HG02852 (cell line): ENCODE measurements around the gene STAB1.

Source experiments
- ATAC-seq: cut with Tn5 transposase; IDR thresholded peaks from one replicate; pipeline ENCODE4 v1.9.1; 2021; ENCODE audit warnings: mild to moderate bottlenecking, moderate library complexity; ENCODE audit not compliant: unreplicated experiment

The STAB1 gene

GRCh38 chr3:52483577-52484381 lies 11.4 kb upstream of the STAB1 start:
- ATAC-seq, result no peak

- no peak for ATAC-seq
Measured at GRCh38 chr3:52484680-52485461, 10.3 kb upstream of the STAB1 start.

- no peak for ATAC-seq
Measured at GRCh38 chr3:52487050-52487787, 7.9 kb upstream of the STAB1 start.

GRCh38 chr3:52487788-52488691 lies 7.1 kb upstream of the STAB1 start:
- ATAC-seq, result no peak

- ATAC-seq, result no peak
Measured at GRCh38 chr3:52488746-52489145, 6.4 kb upstream of the STAB1 start.

GRCh38 chr3:52489453-52489852 lies 5.7 kb upstream of the STAB1 start:
- no peak for ATAC-seq

GRCh38 chr3:52490035-52490938 lies 4.9 kb upstream of the STAB1 start:
- no peak for ATAC-seq

- no peak for ATAC-seq
Measured at GRCh38 chr3:52490939-52491526, 4.1 kb upstream of the STAB1 start.

GRCh38 chr3:52492059-52492458 lies 3.1 kb upstream of the STAB1 start:
- no peak for ATAC-seq

GRCh38 chr3:52493232-52494017 lies 1.7 kb upstream of the STAB1 start:
- no peak for ATAC-seq

- no peak for ATAC-seq
Measured at GRCh38 chr3:52494445-52494844, 693 bp upstream of the STAB1 start.

GRCh38 chr3:52495777-52496602 lies 852 bp downstream of the STAB1 start:
- no peak for ATAC-seq

- no peak for ATAC-seq
Measured at GRCh38 chr3:52498137-52499054, 3.3 kb downstream of the STAB1 start.

GRCh38 chr3:52501046-52501445 lies 5.9 kb downstream of the STAB1 start:
- ATAC-seq, result no peak

- ATAC-seq, result no peak
Measured at GRCh38 chr3:52502001-52502400, 6.9 kb downstream of the STAB1 start.

GRCh38 chr3:52502808-52503350 lies 7.7 kb downstream of the STAB1 start:
- no peak for ATAC-seq
